Epidermal melanocyte (primary cell): ENCODE data around the gene RELCH.

ENCODE experiments used
- DNase-seq: peaks from one replicate; pipeline ENCODE4 v3.0.0; 2011; ENCODE audit warnings: low spot score; ENCODE audit not compliant: insufficient read length

Gene RELCH

GRCh38 chr18:62339106-62339988, 152.3 kb downstream of the RELCH start:
- DNase-seq, result no peak

- no peak for DNase-seq
These were observed 153.9 kb downstream of the RELCH start for GRCh38 chr18:62340996-62341395.

GRCh38 chr18:62341473-62341872, 154.4 kb downstream of the RELCH start:
- DNase-seq, result no peak

GRCh38 chr18:62342884-62343283, 155.8 kb downstream of the RELCH start:
- no peak for DNase-seq

GRCh38 chr18:62343316-62343715, 156.3 kb downstream of the RELCH start:
- DNase-seq, result no peak

- no peak for DNase-seq
These were observed 158.9 kb downstream of the RELCH start for GRCh38 chr18:62345909-62346308.

GRCh38 chr18:62346333-62347088, 159.5 kb downstream of the RELCH start:
- DNase-seq, result no peak

- no peak for DNase-seq
These were observed 160.0 kb downstream of the RELCH start for GRCh38 chr18:62347089-62347506.

- no peak for DNase-seq
These were observed 161.4 kb downstream of the RELCH start for GRCh38 chr18:62348474-62348873.

GRCh38 chr18:62353170-62353569, 166.1 kb downstream of the RELCH start:
- DNase-seq, result no peak

- no peak for DNase-seq
These were observed 167.1 kb downstream of the RELCH start for GRCh38 chr18:62354151-62354550.

- no peak for DNase-seq
These were observed 170.1 kb downstream of the RELCH start for GRCh38 chr18:62357079-62357719.
